Measurements from ENCODE around the gene ABCG1. TPM values are rescaled to one million over a fixed set of nuclear protein-coding genes. Genes with fewer than 3 reads are reported as not detected.

ABCG1 gene
- total RNA-seq, 1 donor from 2014 or later = 1.3 TPM

DNA sequence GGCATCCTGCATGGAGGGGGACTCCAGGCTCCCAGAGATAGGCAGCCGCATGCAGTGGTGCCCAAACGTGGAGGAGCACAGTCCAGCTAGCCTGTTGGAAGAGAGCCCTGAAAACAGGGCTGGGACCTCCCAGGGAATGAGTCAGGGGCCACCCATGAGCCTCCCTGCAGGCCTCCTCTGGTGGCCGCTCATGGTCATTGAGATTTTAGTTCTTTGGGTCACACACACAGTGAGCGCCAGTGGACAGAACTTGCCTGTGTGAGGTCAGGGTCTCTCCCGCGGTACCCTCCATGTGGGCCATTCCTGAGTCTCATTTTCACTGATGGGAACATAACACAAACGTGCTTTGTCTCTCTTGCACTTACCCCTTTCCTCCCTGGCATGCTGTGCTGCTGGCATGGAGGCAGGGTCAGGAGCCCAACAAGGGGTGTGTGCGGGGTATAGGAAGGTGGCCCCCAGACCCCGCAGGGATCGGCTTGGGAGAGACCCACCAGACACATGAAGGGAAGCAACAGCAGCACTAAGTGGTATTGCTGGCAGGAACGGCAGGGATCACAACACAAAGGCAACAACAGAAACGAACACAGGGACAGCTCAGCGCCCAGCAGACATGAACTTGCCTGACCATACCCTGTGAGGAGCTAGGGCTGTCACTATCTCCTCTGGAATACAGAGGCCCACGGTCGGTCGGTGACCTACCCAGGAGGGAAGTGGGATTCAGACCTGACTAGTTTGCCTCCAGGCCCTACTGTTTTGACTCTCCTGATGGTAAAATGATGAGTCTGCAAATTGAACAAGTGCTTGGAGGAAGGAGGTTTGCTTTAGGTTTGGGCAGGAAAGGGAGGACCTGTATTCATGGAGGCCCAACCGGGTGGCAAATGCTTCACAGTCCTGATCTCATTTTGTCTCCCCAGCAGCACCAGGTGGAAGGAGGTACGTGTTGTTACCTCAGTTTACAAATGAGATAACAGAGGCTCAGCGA is 31.8 kb downstream of the ABCG1 start:
- H3K27ac Mint-ChIP-seq (ENCODE audit: unreplicated experiment) = no peak overlapping the region
- DNase-seq (ENCODE audit: low read depth) (no peak), FAIRE-seq (no peak)
- no peaks in the 10 kb centered on the region for H4K20me1 ChIP-seq (ENCODE audit: insufficient read depth, low read length)
- H2AFZ ChIP-seq (ENCODE audit: low read depth, low read length) = no peak overlapping the region
- H3K9ac ChIP-seq (ENCODE audit: low read length) = no peak overlapping the region
- no peaks in the 10 kb centered on the region for H3K4me1 Mint-ChIP-seq (ENCODE audit: low read depth, unreplicated experiment)
- no peaks in the 10 kb centered on the region for H3K79me2 ChIP-seq (ENCODE audit: insufficient read depth, low read length)
- H3K4me1 ChIP-seq (ENCODE audit: insufficient read depth, low read length) = no peaks in the 10 kb centered on the region
- H3K27me3 Mint-ChIP-seq (ENCODE audit: low read depth, unreplicated experiment) = peaks cover 51% of the 10 kb centered on the region
- peaks cover 9% of the 10 kb centered on the region for H3K27me3 ChIP-seq (ENCODE audit: insufficient read depth, low read length)
- no peak overlapping the region for H3K27ac ChIP-seq (ENCODE audit: low read depth, low read length)
- H3K36me3 Mint-ChIP-seq (ENCODE audit: low read depth, unreplicated experiment) = no peaks in the 10 kb centered on the region
- H3K9me3 Mint-ChIP-seq (ENCODE audit: unreplicated experiment) = no peaks in the 10 kb centered on the region
- H3K4me3 ChIP-seq (ENCODE audit: insufficient read depth, low read depth, low read length) = no peak overlapping the region
- H3K4me3 Mint-ChIP-seq (ENCODE audit: unreplicated experiment) = no peak overlapping the region
- no peak overlapping the region for H3K4me2 ChIP-seq (ENCODE audit: low read length)
- H3K9me3 ChIP-seq (ENCODE audit: insufficient read depth, low read depth, low read length) = no peaks in the 10 kb centered on the region
- H3K36me3 ChIP-seq (ENCODE audit: insufficient read depth, low read length) = no peaks in the 10 kb centered on the region
- TF ChIP-seq, protein P1, sequence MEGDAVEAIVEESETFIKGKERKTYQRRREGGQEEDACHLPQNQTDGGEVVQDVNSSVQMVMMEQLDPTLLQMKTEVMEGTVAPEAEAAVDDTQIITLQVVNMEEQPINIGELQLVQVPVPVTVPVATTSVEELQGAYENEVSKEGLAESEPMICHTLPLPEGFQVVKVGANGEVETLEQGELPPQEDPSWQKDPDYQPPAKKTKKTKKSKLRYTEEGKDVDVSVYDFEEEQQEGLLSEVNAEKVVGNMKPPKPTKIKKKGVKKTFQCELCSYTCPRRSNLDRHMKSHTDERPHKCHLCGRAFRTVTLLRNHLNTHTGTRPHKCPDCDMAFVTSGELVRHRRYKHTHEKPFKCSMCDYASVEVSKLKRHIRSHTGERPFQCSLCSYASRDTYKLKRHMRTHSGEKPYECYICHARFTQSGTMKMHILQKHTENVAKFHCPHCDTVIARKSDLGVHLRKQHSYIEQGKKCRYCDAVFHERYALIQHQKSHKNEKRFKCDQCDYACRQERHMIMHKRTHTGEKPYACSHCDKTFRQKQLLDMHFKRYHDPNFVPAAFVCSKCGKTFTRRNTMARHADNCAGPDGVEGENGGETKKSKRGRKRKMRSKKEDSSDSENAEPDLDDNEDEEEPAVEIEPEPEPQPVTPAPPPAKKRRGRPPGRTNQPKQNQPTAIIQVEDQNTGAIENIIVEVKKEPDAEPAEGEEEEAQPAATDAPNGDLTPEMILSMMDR (IDR thresholded peaks at IDR 0.05; ENCODE audit: insufficient read depth, low read depth, low read length) = no peak
- no peak for TF ChIP-seq EZH2 (IDR thresholded peaks at IDR 0.05; ENCODE audit: insufficient read depth, low read length)

DNA sequence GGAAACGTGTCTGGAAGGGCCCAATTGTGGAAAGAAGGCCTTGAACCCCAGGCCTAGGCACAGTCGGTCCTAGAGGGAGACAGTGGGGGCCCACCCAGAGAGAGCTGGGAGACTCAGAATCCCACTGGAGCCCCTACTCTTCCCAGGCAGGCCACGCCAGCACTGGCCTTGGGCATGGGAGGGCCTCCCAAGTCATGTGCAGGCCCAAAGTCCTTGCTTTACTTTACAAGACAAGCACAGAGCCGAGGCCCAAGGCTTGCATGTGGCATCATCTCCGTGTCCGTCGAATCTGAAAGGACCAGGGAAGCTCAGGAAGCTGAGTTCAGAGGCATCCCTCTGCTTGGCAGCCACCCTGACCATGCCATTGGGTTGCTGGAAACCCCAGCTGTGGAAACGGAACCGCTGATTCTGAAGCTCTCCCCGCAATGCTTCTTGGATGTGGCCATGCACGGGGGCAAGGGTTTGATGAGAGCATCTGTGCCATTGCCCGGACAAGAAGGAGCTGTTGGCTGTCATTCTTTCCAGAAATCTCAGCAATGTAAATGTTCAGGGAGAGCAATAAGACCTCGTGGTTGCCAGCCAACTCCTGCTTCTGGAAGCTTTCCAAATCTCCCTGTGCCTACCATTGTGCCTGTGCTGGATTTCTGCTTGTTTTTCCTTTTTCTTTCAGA is 32.8 kb downstream of the ABCG1 start:
- no peak overlapping the region for H3K27ac Mint-ChIP-seq (ENCODE audit: unreplicated experiment)
- H3K4me3 Mint-ChIP-seq (ENCODE audit: unreplicated experiment) = no peak overlapping the region
- Histone ChIP-seq H3K4me1 (ENCODE audit: insufficient read depth, low read length) (no peaks in the 10 kb centered on the region), H3K4me3 (ENCODE audit: insufficient read depth, low read depth, low read length) (no peak overlapping the region), H3K27me3 (ENCODE audit: insufficient read depth, low read length) (peaks cover 9% of the 10 kb centered on the region), H3K36me3 (ENCODE audit: insufficient read depth, low read length) (no peaks in the 10 kb centered on the region), H3K27ac (ENCODE audit: low read depth, low read length) (no peak overlapping the region), H3K4me2 (ENCODE audit: low read length) (no peak overlapping the region), H4K20me1 (ENCODE audit: insufficient read depth, low read length) (no peaks in the 10 kb centered on the region), H3K9ac (ENCODE audit: low read length) (no peak overlapping the region), H2AFZ (ENCODE audit: low read depth, low read length) (no peak overlapping the region), H3K79me2 (ENCODE audit: insufficient read depth, low read length) (no peaks in the 10 kb centered on the region), H3K9me3 (ENCODE audit: insufficient read depth, low read depth, low read length) (no peaks in the 10 kb centered on the region)
- no peaks in the 10 kb centered on the region for H3K9me3 Mint-ChIP-seq (ENCODE audit: unreplicated experiment)
- no peaks in the 10 kb centered on the region for H3K36me3 Mint-ChIP-seq (ENCODE audit: low read depth, unreplicated experiment)
- TF ChIP-seq, protein P1 (IDR thresholded peaks at IDR 0.05; ENCODE audit: insufficient read depth, low read depth, low read length) = no peak
- TF ChIP-seq EZH2 (IDR thresholded peaks at IDR 0.05; ENCODE audit: insufficient read depth, low read length) = no peak
- no peak for DNase-seq (ENCODE audit: low read depth)
- no peak for FAIRE-seq
- H3K4me1 Mint-ChIP-seq (ENCODE audit: low read depth, unreplicated experiment) = no peaks in the 10 kb centered on the region
- H3K27me3 Mint-ChIP-seq (ENCODE audit: low read depth, unreplicated experiment) = peaks cover 59% of the 10 kb centered on the region

All from astrocyte (in vitro differentiated cells and primary cell).